HEK293T (cell line): ENCODE measurements around the gene BCAT1.

Source experiments
- BHLHE40 ChIP-seq: fragments of 450-650 bp; IDR thresholded peaks from 2 replicates; pipeline ENCODE4 v1.6.1; 2016; ENCODE audit warnings: mild to moderate bottlenecking, moderate library complexity, borderline replicate concordance
- CTBP1 ChIP-seq: fragments of 450-650 bp; IDR thresholded peaks from 2 replicates; pipeline ENCODE4 v1.6.1; 2016; ENCODE audit warnings: borderline replicate concordance
- ELF4 ChIP-seq: fragments of 450-650 bp; IDR thresholded peaks from 2 replicates; pipeline ENCODE4 v1.6.1; 2017; ENCODE audit warnings: antibody characterized with exemption
- FOXK2 ChIP-seq: fragments of 450-650 bp; IDR thresholded peaks from 2 replicates; pipeline ENCODE4 v1.6.1; 2016; ENCODE audit warnings: mild to moderate bottlenecking
- FOXM1 ChIP-seq: fragments of 450-650 bp; IDR thresholded peaks from 2 replicates; pipeline ENCODE4 v1.6.1; 2017; ENCODE audit warnings: mild to moderate bottlenecking, borderline replicate concordance
- HDGF ChIP-seq: fragments of 450-650 bp; IDR thresholded peaks from 2 replicates; pipeline ENCODE4 v1.6.1; 2017; ENCODE audit warnings: antibody characterized with exemption, borderline replicate concordance
- NFRKB ChIP-seq: fragments of 450-650 bp; IDR thresholded peaks from 2 replicates; pipeline ENCODE4 v1.6.1; 2016; ENCODE audit warnings: mild to moderate bottlenecking, moderate library complexity
- SUZ12 ChIP-seq: fragments of 450-650 bp; IDR thresholded peaks from 2 replicates; pipeline ENCODE4 v1.6.1; 2016; ENCODE audit warnings: mild to moderate bottlenecking
- ZNF384 ChIP-seq: fragments of 450-650 bp; IDR thresholded peaks from 2 replicates; pipeline ENCODE4 v1.6.1; 2016

GRCh38 chr12:24907464-24907863, 41.4 kb downstream of the BCAT1 start:
- TF ChIP-seq ELF4 (no peak), NFRKB (no peak), FOXK2 (no peak), ZNF384 (no peak), FOXM1 (no peak), BHLHE40 (no peak), SUZ12 (no peak), HDGF (no peak), CTBP1 (no peak)
